Stimulated activated naive B cell treated with anti-CD40 and anti-IgM and Interleukin-4, amounts not matched to agents 10 μg/mL and 1 μg/mL and 100 μg/mL, for 72 hours (primary cell): ENCODE measurements around the gene GPRC5A.

Source experiments
- ATAC-seq, 2 donors: fragments of 150-1000 bp; cut with Tn5 transposase; replicated peaks; 2 replicates each; pipeline ENCODE4 v1.10.0; 2021; ENCODE audit warnings: moderate library complexity in 1 of 2
- DNase-seq: peaks from one replicate; pipeline ENCODE4 v3.0.0; 2021
- H3K27ac Mint-ChIP-seq: one replicate; pipeline ENCODE4 v1.8.0; 2022; ENCODE audit warnings: mild to moderate bottlenecking, mixed read lengths
- H3K27me3 Mint-ChIP-seq, 2 donors: one replicate each; pipeline ENCODE4 v1.8.0; 2022; ENCODE audit warnings: mixed read lengths in 2 of 2
- H3K36me3 Mint-ChIP-seq, 2 donors: one replicate each; pipeline ENCODE4 v1.8.0; 2022; ENCODE audit warnings: mixed read lengths in 2 of 2, mild to moderate bottlenecking in 1 of 2
- H3K4me1 Mint-ChIP-seq, 2 donors: one replicate each; pipeline ENCODE4 v1.8.0; 2022; ENCODE audit warnings: mixed read lengths in 2 of 2, mild to moderate bottlenecking in 1 of 2
- H3K4me3 Mint-ChIP-seq, 2 donors: one replicate each; pipeline ENCODE4 v1.8.0; 2022; ENCODE audit warnings: mild to moderate bottlenecking in 2 of 2, mixed read lengths in 2 of 2, moderate library complexity in 1 of 2
- H3K9me3 Mint-ChIP-seq, 2 donors: one replicate each; pipeline ENCODE4 v1.8.0; 2022; ENCODE audit warnings: mixed read lengths in 2 of 2, mild to moderate bottlenecking in 1 of 2

GPRC5A gene

DNA sequence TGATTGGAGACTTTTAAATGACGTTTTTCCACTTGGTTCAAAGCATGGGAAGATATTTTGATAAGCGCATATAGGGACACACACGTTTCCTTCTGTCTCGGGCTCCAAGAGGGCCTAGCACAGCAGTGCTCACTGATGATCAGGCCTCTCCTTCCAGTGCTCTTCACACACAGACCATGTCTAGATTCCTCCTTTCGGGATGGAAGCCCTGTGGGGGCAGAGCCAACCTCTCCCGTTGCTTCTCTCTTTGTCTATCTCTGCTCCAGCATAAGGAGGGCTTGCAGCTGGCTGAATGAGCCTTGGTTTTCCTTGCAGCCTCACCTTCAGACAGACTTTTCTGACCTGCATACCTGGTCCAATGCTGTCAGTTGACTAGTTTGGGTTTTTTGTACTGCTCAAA, 38.3 kb downstream of the GPRC5A start:
- ATAC-seq: no peak
- Mint-ChIP-seq H3K27ac (no peak overlapping the region), H3K27me3 (peaks cover 18 to 20% of the 10 kb centered on the region in 2 donors), H3K4me3 (no peak overlapping the region), H3K9me3 (no peaks in the 10 kb centered on the region), H3K36me3 (no peaks in the 10 kb centered on the region), H3K4me1 (no peaks in the 10 kb centered on the region)
- DNase-seq: no peak

DNA sequence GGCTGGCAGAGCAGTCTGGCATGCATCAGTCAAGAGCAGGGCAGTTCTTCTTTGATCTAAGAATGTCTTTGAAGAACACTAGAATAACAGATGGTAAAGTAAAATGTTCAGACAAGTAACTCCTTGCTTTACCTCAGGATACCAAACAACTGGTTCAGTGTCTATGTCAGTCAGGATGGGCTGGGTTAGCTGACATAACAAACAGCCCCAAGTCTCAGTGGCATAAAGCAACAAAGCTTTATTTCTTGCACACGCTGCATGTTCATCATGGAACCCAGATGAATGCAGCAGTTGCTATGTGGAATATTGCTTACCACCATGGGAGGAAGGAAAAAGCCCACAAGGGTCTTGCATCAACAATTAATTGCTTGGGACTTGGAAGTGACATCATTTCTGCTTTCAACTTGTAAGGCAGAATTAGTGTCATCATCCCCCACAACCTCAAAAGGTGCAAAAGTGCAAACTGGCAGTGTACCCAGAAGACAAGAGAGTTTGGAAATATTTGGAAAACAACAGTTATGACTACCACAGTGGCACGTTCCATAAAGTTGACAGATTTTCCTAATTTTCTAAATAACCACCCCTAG, 39.4 kb downstream of the GPRC5A start:
- Mint-ChIP-seq H3K9me3 (no peaks in the 10 kb centered on the region), H3K36me3 (no peaks in the 10 kb centered on the region), H3K4me3 (no peak overlapping the region), H3K27me3 (peaks cover 15 to 18% of the 10 kb centered on the region in 2 donors), H3K27ac (no peak overlapping the region), H3K4me1 (no peaks in the 10 kb centered on the region)
- ATAC-seq (no peak), DNase-seq (no peak)

DNA sequence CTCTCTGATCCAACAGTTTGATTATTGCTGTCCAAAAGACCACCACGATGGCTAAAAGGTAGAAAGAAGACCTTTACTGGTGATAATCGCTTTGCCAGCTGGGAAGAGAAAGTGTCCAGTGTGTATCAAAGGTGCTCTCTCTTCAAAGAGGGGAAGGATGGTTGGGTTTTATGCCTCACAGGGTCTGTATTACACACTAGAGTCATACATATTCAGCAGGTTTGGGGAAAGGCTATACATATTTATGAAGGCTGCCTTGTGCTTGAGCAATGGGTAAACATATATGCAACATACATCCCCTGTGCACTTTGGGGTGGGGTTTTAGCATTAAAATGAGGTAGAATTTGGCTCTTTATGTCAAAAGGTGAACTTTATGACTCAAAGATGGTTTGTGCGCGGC, 42.4 kb downstream of the GPRC5A start:
- no peaks in the 10 kb centered on the region for H3K4me1 Mint-ChIP-seq
- DNase-seq (no peak), ATAC-seq (no peak)
- H3K27me3 Mint-ChIP-seq: peaks cover 0 to 7% of the 10 kb centered on the region in 2 donors
- H3K36me3 Mint-ChIP-seq: no peaks in the 10 kb centered on the region
- H3K9me3 Mint-ChIP-seq: no peaks in the 10 kb centered on the region
- no peak overlapping the region for H3K27ac Mint-ChIP-seq
- no peak overlapping the region for H3K4me3 Mint-ChIP-seq

DNA sequence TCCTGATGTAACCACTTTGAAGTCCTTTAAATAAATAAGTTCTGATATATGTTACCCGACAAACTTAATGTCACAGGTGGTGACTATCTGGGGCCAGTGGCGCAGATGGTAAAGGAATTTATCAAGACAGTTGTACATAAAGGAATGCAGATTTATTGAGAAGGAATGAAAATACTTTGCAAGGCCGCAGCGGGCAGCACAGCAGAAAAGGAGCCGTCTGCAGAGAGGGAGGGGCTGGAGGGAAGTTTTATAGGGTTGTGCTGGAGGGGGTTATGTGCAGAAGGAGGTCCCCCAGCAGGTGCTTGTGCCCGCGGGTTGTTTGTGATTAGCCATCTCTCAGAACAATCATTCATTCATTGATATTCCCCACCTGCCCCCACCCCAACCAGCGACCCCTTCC, 43.2 kb downstream of the GPRC5A start:
- Mint-ChIP-seq H3K27me3 (peaks cover 0 to 7% of the 10 kb centered on the region in 2 donors), H3K4me1 (no peaks in the 10 kb centered on the region), H3K9me3 (no peaks in the 10 kb centered on the region), H3K27ac (no peak overlapping the region), H3K4me3 (no peak overlapping the region), H3K36me3 (no peaks in the 10 kb centered on the region)
- no peak for ATAC-seq
- DNase-seq: no peak

DNA sequence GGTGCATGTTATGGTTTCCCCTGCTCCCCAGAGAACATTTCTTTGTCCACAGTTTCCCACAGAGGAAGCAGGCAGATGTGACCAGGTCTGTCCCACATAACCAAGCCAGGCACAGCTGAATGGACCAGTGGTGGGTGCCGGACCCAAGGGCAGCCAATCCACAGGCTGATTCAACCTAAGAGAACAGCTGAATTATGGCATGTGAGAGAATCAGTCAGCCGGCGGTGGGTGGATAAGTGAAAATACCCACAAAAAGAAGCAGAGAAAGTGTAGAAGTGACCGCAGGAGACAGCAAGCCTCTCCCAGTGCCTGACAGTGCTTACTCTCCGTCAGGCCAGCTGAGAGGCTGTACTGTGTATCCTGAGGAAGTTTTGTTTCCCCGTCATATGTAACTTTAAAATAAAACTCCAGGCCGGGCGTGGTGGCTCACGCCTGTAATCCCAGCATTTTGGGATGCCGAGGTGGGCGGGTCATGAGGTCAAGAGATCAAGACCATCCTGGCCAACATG, 45.7 kb downstream of the GPRC5A start:
- Mint-ChIP-seq H3K27ac (no peak overlapping the region), H3K9me3 (no peaks in the 10 kb centered on the region), H3K27me3 (peaks cover 0 to 4% of the 10 kb centered on the region in 2 donors), H3K4me3 (no peak overlapping the region), H3K4me1 (no peaks in the 10 kb centered on the region), H3K36me3 (no peaks in the 10 kb centered on the region)
- DNase-seq (no peak), ATAC-seq (no peak)

DNA sequence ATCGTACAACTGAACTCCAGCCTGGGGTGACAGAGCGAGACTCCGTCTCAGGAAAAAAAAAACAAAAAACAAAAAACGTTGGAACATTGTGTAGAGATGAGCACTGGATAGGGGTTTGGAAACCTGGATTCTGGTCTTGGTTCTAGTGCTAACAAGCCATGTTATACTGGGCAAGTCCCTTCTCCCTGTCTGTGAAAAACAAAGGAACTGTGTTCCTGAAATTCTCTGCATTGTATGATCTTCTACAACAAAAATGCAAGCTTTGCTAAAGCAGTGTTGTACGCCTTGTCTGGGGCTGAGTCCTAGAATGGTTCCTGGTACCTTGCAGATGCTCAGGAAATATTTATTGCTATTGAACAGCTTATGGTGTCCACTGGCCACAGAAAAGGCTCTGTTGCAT, 47.2 kb downstream of the GPRC5A start:
- DNase-seq (no peak), ATAC-seq (no peak)
- no peaks in the 10 kb centered on the region for H3K36me3 Mint-ChIP-seq
- no peaks in the 10 kb centered on the region for H3K4me1 Mint-ChIP-seq
- H3K9me3 Mint-ChIP-seq: no peaks in the 10 kb centered on the region
- H3K27me3 Mint-ChIP-seq: peaks cover 0 to 4% of the 10 kb centered on the region in 2 donors
- H3K27ac Mint-ChIP-seq: no peak overlapping the region
- H3K4me3 Mint-ChIP-seq: no peak overlapping the region

DNA sequence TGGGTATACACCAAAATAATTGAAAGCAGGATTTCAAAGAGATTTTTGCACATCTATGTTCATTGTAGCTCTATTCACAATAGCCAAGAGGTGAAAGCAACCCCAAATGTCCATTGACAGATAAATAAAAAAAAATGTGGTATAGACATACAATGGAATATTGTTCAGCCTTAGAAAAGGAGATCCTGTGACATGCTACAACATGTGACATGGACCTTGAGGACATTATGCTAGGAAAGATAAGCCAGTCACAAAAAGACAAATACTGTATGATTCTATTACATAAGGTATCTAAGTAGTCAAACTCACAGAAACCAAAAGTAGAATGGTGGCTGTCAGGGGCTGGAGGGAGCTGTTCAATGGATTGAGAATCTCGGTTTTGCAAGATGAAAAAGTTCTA, 48.5 kb downstream of the GPRC5A start:
- peaks cover 0 to 4% of the 10 kb centered on the region in 2 donors for H3K27me3 Mint-ChIP-seq
- H3K9me3 Mint-ChIP-seq: no peaks in the 10 kb centered on the region
- no peaks in the 10 kb centered on the region for H3K36me3 Mint-ChIP-seq
- DNase-seq (no peak), ATAC-seq (no peak)
- no peaks in the 10 kb centered on the region for H3K4me1 Mint-ChIP-seq
- H3K4me3 Mint-ChIP-seq: no peak overlapping the region
- no peak overlapping the region for H3K27ac Mint-ChIP-seq

DNA sequence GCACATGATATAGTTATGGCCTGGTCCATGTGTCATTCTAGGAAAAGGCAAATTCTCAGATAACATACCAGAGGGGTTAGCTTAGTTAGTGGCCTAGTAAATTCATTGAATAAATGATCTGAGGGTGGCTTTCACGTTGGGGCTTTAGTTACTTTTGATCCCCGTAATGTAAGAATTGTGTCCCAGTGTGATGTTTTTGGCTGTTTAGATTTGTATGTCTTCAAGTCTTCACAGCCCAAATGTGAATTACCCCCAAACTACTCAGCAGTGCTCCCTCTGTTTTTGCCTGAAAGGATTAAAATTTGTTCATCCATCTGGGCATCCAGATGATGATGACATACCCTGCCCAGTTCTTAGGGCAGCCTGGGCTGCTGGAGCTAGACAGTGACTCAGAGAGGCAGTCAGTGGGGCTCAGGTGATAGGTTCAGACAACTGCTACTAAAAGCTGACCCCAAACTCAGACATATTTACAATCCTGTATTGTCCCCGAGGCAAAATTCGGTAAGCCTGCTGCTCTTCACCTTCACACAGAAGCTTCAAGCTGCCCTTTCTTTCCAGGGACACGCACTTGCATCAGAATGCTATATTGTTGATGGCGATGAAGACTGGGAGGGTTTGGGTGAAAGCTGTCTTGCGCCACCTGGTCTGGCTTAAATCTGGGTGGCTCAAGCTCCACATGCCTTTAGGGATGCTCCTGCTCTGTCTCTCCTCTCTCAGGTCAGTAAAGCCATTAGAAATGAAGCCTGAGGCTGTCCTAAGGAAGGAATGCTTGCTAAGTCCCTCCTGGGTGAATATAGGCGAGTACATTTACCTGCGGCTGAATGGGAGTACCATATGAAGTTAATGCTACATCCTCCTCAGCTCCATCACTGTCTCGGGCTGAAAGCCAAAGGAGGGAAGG, 50.3 kb downstream of the GPRC5A start:
- Mint-ChIP-seq H3K27ac (no peak overlapping the region), H3K4me3 (no peak overlapping the region), H3K9me3 (no peaks in the 10 kb centered on the region), H3K36me3 (no peaks in the 10 kb centered on the region), H3K27me3 (peaks cover 0 to 4% of the 10 kb centered on the region in 2 donors), H3K4me1 (no peaks in the 10 kb centered on the region)
- DNase-seq (no peak), ATAC-seq (no peak)

DNA sequence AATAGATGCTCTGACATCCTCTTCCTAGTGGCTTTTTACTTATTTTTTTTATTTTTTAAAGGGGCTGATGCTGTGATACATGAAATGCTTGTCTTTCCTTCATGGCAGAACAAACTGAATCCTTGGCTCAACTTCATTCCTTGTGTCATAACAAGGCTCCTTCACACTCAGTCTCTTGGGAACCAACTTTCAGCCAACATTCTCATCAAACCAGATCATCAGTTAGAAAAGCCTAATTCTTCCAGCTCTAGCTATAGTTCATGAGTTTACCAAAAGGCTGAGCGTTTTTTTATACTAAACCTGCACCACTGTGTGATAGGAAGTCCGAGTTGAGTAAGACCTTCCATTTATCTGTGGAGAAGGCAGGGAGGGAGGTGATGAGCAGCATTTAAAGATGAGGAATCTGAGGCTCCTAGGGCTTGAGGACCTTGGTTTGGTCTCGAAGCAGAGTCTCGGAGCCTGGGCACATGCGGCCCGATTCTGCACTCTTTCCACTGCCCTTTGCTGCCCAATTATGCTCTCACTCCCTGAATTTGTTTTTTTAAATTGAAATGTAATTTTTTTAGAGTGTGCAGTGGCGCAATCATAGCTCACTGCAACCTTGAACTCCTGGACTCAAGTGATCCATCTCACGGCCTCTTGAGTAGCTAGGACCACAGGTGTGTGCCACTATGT, 52.4 kb downstream of the GPRC5A start:
- no peak for DNase-seq

DNA sequence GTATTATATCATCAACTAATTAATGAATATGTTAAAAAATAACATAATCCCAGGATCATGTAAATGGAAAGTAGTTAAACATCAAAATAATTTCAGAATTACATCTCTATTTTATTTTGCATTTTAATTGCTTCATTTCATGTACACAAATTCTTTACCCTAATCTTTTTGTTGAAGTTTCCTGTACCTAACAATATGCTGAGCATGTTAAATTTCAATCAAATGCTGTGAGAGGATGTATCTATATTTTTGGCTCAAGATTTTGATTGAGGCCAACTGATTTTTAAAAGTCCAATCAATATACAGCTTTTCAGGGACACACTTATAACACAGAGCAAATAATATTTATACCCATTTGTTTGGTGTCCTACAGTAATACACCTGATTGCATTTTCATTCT, 54.2 kb downstream of the GPRC5A start:
- Mint-ChIP-seq H3K27ac (no peak overlapping the region), H3K4me3 (no peak overlapping the region), H3K27me3 (peaks cover 10 to 12% of the 10 kb centered on the region in 2 donors)

More for the DNA sequence above, 52.4 kb downstream of the GPRC5A start:
- Mint-ChIP-seq H3K27ac (no peak overlapping the region), H3K4me1 (no peaks in the 10 kb centered on the region), H3K27me3 (no peaks in the 10 kb centered on the region), H3K4me3 (no peak overlapping the region), H3K36me3 (no peaks in the 10 kb centered on the region), H3K9me3 (no peaks in the 10 kb centered on the region)
- ATAC-seq: no peak

DNA sequence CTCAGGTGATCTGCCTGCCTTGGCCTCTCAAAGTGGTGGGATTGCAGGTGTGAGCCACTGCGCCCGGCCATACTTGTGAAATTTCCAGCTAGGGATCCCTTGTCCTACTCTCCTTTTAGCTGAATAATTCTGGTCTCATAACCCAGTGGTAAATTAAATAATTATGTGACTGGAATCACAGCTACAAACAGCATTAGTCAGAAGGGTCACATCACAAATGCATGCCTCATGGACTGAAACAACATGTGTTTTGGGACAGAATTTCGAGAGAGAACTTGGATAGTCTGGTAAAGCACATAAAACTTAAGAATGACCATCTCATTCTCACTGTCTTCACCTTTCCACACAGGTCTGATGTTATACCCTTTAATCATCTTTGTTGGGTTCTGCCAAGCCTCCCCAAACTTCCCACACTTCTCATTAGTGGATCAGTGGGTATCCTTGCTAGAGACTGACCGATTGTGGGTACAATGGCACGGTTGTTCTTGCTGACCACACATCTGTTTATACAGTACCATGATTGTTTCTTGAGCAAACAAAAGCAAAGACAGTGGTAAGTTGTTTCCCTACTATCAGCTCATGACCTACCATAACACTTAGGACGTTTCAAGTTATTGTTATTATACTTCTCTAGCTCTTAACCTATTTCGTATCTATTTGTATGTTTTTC, 55.5 kb downstream of the GPRC5A start:
- Mint-ChIP-seq H3K36me3 (peaks cover 0 to 3% of the 10 kb centered on the region in 2 donors), H3K4me1 (no peaks in the 10 kb centered on the region), H3K9me3 (no peaks in the 10 kb centered on the region), H3K27me3 (peaks cover 10 to 12% of the 10 kb centered on the region in 2 donors), H3K27ac (no peak overlapping the region), H3K4me3 (no peak overlapping the region)
- ATAC-seq (no peak), DNase-seq (no peak)

More for the DNA sequence above, 54.2 kb downstream of the GPRC5A start:
- H3K4me1 Mint-ChIP-seq: no peaks in the 10 kb centered on the region
- peaks cover 0 to 3% of the 10 kb centered on the region in 2 donors for H3K36me3 Mint-ChIP-seq
- DNase-seq: no peak
- no peak for ATAC-seq
- no peaks in the 10 kb centered on the region for H3K9me3 Mint-ChIP-seq

DNA sequence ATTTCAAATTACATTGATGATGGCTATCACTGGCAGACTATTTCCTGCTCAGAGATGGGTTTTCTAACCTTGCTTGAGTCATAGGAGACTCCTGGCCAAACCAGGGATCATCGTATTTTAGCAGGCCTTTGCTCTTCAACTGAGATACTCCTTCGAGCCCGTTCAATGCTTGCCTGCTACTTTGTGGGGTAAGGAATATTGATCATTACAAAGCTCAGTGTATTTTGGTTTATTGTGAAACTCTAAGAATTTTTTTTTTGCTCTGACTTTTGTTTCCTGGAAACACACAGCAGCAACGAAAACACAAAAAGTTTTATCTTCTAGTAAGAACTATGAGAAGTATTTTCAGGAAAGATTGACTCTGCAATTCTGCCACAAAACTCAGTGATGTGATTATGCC, 56.5 kb downstream of the GPRC5A start:
- ATAC-seq: no peak
- Mint-ChIP-seq H3K4me3 (no peak overlapping the region), H3K36me3 (peaks cover 0 to 3% of the 10 kb centered on the region in 2 donors), H3K27ac (no peak overlapping the region), H3K27me3 (peaks cover 10 to 12% of the 10 kb centered on the region in 2 donors), H3K9me3 (no peaks in the 10 kb centered on the region), H3K4me1 (no peaks in the 10 kb centered on the region)
- no peak for DNase-seq

DNA sequence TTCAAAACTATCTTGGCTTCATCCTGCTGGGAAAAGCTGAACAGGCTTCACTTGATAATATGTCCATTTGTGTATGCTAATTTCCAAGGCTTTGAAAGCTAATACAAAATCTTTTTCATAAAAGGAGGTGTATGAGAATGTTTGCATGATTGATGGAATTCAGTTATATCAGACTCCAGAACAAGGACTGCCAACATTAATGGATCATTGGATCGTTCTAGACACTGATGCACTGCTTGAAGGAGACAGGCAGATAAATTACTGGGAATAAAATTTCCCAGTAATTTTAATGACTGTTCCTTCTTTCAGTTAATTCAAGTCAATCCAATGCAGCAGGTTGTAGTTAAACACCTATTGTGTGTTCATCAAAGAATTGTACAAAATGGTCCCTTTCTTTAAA, 60.1 kb downstream of the GPRC5A start:
- Mint-ChIP-seq H3K36me3 (peaks cover 0 to 3% of the 10 kb centered on the region in 2 donors), H3K27ac (no peak overlapping the region), H3K27me3 (peaks cover 16 to 17% of the 10 kb centered on the region in 2 donors), H3K4me3 (no peak overlapping the region), H3K4me1 (no peaks in the 10 kb centered on the region), H3K9me3 (no peaks in the 10 kb centered on the region)
- DNase-seq (no peak), ATAC-seq (no peak)

DNA sequence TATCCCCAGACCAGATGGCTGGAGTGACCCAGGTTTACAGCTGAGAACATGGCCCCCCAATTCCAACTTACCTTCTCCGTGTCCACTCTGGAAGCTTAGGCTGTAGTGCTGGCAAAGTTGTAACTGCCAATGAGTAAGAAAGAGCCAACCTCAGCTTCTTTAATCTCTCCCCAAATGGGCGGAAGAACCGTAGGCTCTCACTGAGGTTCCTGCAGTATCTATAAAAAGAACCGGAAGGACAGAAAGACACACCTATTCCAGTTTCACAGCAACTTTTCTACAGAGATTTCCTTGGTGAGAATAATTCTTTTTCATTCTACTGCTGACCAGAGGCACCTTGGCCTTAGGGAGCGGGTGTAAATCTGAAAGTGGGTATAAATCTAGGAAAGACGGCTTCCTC, 60.7 kb downstream of the GPRC5A start, which contains the start of gene GPRC5D:
Gene GPRC5D, minus strand, starts transcription at position 135 of the 400 bp plus-strand sequence. CDS start 1,786 bp downstream, outside the sequence.
- ATAC-seq: no peak
- H3K4me3 Mint-ChIP-seq: no peak within 1 kb of the TSS
- no peaks in the 10 kb centered on the region for H3K4me1 Mint-ChIP-seq
- H3K9me3 Mint-ChIP-seq: no peaks in the 10 kb centered on the region
- DNase-seq: no peak
- no peak within 1 kb of the TSS for H3K27ac Mint-ChIP-seq
- H3K36me3 Mint-ChIP-seq: peaks cover 0 to 3% of the 10 kb centered on the region in 2 donors
- peaks cover 16 to 18% of the 10 kb centered on the region in 2 donors for H3K27me3 Mint-ChIP-seq
